Head of caudate nucleus (tissue), 42 donors: ENCODE data around the gene TLR9.

Experiments used
- DNase-seq, 42 donors: peaks; one replicate each; pipeline versions ENCODE4 v3.0.0 to v3.0.0-alpha.2; 2020 to 2021; ENCODE audit warnings: mixed read lengths in 7 of 42
- intact Hi-C: fragments of 100-400 bp; cut with DNase I; formaldehyde crosslinking; loops from one replicate; pipeline ENCODE4 v1.15.0; 2022

Gene TLR9

DNA sequence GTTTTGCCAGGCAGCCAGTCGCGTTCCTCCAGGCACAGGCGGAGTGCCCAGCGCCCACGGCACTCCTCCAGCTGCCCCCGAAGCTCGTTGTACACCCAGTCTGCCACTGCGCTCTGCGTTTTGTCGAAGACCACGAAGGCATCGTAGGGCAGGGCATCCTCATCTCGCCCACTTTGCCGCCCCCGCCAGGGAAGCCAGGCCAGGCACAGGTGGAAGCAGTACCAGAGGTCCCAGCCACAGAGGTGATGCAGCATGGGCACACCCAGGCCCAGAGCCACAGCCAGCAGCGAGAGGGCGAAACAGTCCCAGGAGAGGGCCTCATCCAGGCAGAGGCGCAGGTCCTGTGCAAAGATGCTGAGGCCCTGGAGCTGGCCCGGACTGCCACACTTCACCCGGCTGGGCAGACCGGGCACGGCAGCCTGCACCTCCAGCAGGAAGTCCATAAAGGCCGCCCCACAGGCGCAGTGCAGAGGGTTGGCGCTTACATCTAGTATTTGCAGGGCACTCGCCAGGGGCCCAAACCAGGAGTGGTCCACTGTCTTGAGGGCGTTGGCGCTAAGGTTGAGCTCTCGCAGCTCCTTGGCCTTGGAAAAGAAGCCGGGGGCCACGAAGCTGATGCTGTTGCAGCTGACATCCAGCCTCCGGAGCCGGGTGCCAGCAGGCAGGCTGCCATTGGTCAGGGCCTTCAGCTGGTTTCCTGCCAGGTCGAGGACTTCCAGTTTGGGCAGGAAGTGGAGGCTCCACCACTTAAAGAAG lies 3.7 kb downstream of the TLR9 start:
- intact Hi-C loops: loop anchor here (5.0 kb wide), 1 partner anchor 116 kb away; no protein-coding TSS in a partner anchor
- peak in 1 of 42 donors; percentile 24 for DNase-seq

- no peak for DNase-seq
- intact Hi-C loops: loop anchor here (5.0 kb wide), 1 partner anchor 116 kb away; no protein-coding TSS in a partner anchor
Measured at GRCh38 chr3:52221141-52221562, 4.3 kb downstream of the TLR9 start.

DNA sequence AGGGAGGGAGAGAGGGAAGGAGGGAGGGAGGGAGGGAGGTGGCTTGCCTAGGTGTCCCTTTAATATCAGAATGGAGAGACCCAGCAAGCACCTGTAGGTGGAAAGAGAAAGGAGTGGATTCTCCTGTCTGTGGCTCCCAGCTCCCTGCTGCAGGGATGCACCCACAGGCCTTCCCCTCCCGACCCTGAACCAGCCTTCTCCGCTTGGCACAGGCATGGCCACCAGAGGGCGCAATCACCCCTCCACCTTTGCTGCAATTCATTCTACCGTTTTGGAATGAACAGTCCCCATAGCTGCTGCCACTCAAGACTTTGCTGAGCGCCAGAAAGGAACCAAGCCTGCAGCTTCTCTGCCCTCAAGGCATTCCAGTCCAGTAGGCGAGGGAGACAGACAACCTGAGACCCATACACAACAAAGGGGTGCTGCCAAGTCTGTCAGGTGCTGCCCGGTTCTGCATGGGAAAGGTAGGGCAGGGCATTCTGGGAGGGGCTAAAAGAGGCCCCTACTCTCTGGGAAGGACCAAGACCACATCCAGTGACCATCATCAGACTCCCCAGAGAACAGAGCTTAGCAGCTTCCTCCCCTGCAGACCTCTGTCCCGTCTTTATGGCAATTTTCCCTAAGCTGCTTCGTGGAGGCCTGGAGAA lies 4.9 kb downstream of the TLR9 start:
- intact Hi-C loops: loop anchor here (5.0 kb wide), 1 partner anchor 117 kb away; no protein-coding TSS in a partner anchor

DNA sequence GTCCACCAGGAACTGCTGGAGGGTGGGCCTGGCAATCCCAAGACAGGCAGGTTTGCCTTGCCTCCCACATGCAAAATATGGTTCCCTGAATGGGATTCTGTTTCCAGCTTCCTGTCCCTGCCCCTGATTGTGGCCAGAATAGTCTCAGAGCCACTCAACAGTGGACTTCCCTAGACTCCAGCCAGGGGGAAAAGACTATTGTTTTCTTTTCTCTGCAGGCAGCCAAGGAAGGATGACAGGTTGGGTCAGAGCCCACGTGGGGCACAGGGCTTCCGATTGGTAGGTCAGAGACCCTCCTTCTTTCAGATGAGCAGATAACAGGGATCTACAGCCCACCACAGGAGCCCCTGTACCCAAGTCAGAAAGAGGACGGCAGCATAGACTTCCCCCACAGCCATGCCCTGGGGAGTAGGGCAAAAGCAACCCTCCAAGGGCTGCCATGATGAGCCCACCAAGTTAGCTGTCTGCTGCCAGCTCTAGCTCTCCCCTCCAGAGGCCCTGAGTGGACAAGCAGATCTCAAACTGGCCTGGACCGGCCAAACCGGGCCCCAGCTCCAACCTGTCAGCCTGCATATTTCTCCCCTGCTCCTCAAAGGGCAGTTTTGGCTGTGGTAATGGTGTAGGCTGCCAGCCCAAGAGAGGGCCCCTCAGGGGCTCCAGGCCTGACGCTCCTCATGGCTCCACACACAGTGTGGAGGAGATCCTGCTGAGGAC lies 6.4 kb downstream of the TLR9 start:
- no peak for DNase-seq
- intact Hi-C loops: no loop called here

More for the DNA sequence above, 4.9 kb downstream of the TLR9 start:
- peak; percentile 77 to 94 (median 90) for DNase-seq

DNA sequence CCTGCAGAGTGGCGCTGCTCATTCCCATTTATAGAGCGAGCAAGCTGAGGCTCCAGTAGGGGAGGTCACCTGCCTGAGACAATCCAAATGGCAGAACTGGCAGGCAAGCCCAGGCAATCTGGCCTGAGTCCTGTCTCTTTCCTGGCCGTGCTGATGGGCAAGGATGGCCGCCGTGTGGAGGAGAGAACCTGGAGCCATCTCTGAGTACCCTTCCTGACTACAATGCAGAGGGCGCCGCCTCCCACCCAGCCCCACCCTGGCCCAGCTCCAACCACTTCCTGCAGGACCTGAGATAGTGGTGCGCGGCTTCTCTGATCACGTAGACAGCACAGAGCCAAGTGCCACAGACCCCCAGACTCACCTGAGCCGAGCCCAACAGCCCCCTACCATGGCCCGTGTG lies 7.0 kb downstream of the TLR9 start:
- DNase-seq: no peak
- intact Hi-C loops: no loop called here

DNA sequence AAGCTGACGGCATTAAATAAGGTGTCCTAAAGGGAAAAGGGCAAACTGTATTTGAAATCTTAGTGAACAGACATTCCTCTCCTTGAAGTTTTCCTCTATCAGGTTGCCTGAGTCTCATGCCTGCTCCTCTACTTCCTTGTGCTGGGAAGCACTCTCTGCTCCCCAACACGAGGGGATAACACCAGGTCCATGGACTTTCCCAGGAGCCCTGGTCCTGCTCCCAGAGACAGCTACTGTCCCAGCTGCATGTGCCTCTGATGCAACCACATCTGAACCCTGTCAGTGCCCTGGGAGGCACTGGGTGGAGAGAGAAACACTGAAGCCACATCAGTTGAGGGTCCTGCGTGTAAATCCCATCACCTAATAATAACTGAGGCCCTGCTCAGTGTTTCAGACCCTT lies 7.4 kb downstream of the TLR9 start:
- DNase-seq: no peak
- intact Hi-C loops: no loop called here

- intact Hi-C loops: no loop called here
- DNase-seq: no peak
Measured at GRCh38 chr3:52217409-52217805, 8.0 kb downstream of the TLR9 start.

DNA sequence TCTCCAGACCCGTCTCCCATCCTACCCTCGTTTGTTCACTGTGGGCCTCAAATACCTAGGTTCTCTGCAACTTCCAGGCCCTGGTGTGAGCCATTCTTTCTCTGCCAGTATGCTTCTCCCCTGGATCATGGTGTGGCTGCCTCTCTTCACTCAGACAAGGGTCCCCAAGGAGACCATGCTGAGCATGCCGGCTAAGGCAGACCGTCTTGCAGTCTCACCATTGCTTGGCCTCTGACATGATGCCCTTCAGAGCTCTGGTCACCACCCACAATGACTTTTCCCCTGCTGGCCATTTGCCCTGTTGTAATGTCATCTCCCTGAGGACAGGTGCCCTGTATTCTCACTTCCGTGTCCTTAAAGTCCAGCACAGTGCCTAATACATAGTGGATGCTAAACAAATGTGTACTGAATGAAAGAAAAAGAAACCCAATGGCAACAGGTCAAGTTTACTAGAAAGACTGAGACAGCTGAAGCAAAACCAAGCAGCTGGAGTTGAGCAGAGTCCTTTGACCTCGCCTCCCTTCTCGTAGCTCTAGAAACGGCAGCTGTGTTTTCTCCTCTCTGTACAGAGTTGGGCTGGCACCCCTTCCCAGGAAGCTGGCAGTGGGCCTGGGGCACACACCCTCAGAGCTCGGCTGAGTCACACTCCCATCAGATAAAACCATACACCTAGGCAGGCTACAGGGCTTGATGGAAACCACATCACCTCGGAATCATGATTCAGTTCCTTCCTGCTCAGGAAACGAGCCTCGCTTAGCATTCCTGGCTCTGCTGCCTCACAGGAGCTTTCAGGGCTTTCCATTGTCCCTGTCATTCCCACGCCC lies 8.6 kb downstream of the TLR9 start:
- intact Hi-C loops: no loop called here
- DNase-seq: peak in 2 of 42 donors; percentile 11 to 15

- DNase-seq: peak in 1 of 42 donors; percentile 12
- intact Hi-C loops: no loop called here
Measured at GRCh38 chr3:52215351-52215750, 10.1 kb downstream of the TLR9 start.

- DNase-seq: no peak
- intact Hi-C loops: no loop called here
Measured at GRCh38 chr3:52213901-52214300, 11.5 kb downstream of the TLR9 start.

DNA sequence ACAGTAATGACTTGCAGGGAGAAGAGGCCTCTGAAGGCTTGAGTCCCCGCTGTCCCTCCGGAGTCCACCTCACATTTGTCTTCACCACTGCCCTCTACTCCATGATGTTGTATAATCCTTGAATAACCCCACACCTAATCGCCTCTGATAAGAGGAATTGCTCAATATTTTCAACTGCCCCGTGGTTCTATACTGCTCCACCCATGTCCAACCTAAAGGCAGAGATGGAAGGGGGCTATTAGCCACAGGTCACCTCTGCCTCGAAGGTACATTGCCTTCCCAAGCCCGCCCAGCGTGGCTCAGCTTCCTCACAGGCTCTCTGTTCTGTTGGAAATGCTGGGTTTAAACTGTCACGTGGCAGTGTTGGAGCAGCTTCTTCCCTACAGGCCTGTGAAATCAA lies 12.4 kb downstream of the TLR9 start:
- no peak for DNase-seq
- intact Hi-C loops: no loop called here

DNA sequence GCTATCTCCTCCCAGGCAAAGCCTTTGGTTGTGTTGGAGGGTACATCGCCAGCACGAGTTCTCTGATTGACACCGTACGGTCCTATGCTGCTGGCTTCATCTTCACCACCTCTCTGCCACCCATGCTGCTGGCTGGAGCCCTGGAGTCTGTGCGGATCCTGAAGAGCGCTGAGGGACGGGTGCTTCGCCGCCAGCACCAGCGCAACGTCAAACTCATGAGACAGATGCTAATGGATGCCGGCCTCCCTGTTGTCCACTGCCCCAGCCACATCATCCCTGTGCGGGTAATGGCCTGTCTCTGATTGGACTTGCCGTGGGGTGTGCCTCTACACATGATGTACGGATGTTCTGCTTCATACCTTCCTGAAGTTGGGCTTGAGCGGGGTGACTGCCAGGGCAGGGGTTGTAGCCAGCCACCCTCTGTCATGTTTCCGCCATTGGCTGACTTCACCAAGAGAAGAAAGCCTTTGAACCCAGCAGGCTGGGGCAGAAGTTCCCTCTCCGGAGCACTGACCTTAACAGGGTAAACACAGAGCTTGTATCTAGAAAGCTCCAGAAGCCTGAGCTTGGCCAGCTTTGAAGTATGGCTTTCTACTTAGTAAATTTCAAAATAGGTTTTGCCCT lies 14.1 kb downstream of the TLR9 start:
- intact Hi-C loops: no loop called here
- no peak for DNase-seq

GRCh38 chr3:52210550-52211046 lies 14.8 kb downstream of the TLR9 start:
- DNase-seq: no peak
- intact Hi-C loops: no loop called here

GRCh38 chr3:52210037-52210436 lies 15.4 kb downstream of the TLR9 start:
- intact Hi-C loops: no loop called here
- DNase-seq: no peak

GRCh38 chr3:52208556-52208955 lies 16.9 kb downstream of the TLR9 start:
- DNase-seq: no peak
- intact Hi-C loops: no loop called here

DNA sequence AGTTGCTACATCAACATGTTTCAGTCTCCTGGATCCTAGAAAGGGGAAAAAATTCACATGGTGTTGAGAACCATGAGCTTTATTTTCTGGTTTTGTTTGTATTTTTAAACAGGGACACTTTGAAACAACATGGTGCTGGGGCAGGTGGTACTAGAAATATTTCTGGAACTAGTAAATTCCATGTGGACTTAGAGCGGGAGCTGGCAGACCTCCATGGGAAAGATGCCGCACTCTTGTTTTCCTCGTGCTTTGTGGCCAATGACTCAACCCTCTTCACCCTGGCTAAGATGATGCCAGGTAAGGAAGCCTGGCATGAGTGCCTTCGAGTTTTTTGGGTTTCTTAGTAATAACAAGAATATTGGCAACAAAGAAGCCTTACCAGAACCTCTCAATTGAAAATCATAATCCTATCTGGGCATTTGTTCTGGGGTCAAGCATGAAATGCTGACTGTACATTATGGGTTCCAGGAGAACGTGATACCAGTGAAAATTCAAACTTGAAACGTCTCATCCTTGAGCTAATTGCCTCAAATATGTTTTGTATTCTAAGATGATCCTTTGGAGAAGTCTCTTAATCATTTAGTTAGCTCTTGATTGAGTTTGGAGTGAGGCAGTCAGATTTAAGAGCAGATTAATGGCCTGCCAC lies 19.6 kb downstream of the TLR9 start:
- intact Hi-C loops: no loop called here
- no peak for DNase-seq

GRCh38 chr3:52204337-52205073 lies 20.9 kb downstream of the TLR9 start:
- intact Hi-C loops: no loop called here

More at GRCh38 chr3:52204337-52205073, 20.9 kb downstream of the TLR9 start:
- peak in 1 of 42 donors; percentile 26 for DNase-seq
